CD14-positive monocyte (primary cell): ENCODE measurements around the gene SLC16A13. TPM values are rescaled to one million over a fixed set of nuclear protein-coding genes. Genes with fewer than 3 reads are reported as not detected.

Source experiments
- DNase-seq, 3 donors: peaks; one replicate each; pipeline ENCODE4 v3.0.0-alpha.2; 2011 to 2022
- H2AFZ ChIP-seq: 2 replicates; pipeline ENCODE4 v1.6.0; 2012; ENCODE audit warnings: mild to moderate bottlenecking, low read depth, low read length, inconsistent platforms; ENCODE audit not compliant: insufficient read depth, poor library complexity, severe bottlenecking
- H3K27ac ChIP-seq, 2 donors: 1 replicate in 1 of 2; 2 replicates in 1 of 2; pipeline ENCODE4 v1.5.1; 2012 to 2013; ENCODE audit warnings: low read length in 2 of 2, control low read depth in 1 of 2, inconsistent platforms in 1 of 2, low read depth in 1 of 2, mild to moderate bottlenecking in 1 of 2
- H3K27me3 ChIP-seq, 2 donors: one replicate each; pipeline versions ENCODE4 v1.6.0 to v1.6.1; 2011 to 2013; ENCODE audit warnings: low read length in 2 of 2; ENCODE audit not compliant: control insufficient read depth in 2 of 2, insufficient read depth in 2 of 2
- H3K36me3 ChIP-seq, 2 donors: replicated peaks in 1 of 2; 1 replicate in 1 of 2; 2 replicates in 1 of 2; pipeline versions ENCODE4 v1.5.1 to v1.6.1; 2012 to 2013; ENCODE audit warnings: low read length in 2 of 2, control low read depth in 1 of 2, inconsistent platforms in 1 of 2, mild to moderate bottlenecking in 1 of 2; ENCODE audit not compliant: insufficient read depth in 2 of 2, control insufficient read depth in 1 of 2
- H3K4me1 ChIP-seq, 2 donors: 1 replicate in 1 of 2; 2 replicates in 1 of 2; pipeline versions ENCODE4 v1.5.1 to v1.6.1; 2012 to 2013; ENCODE audit warnings: low read length in 2 of 2, control low read depth in 1 of 2, inconsistent platforms in 1 of 2, mild to moderate bottlenecking in 1 of 2, moderate library complexity in 1 of 2; ENCODE audit not compliant: insufficient read depth in 2 of 2, control insufficient read depth in 1 of 2
- H3K4me2 ChIP-seq: replicated peaks from 2 replicates; pipeline ENCODE3; 2012; ENCODE audit warnings: low read length, moderate library complexity, mild to moderate bottlenecking; ENCODE audit not compliant: poor library complexity, severe bottlenecking; ENCODE audit errors: extremely low read depth
- H3K4me3 ChIP-seq, 3 experiments: fragments of 200-600 bp in 1 of 3; sonication (generic) in 1 of 3; replicated peaks in 1 of 3; 1 replicate in 2 of 3; 2 replicates in 1 of 3; pipeline ENCODE4 v1.5.1; 2011 to 2013; ENCODE audit warnings: low read length in 3 of 3, mild to moderate bottlenecking in 3 of 3, control low read depth in 2 of 3, low read depth in 2 of 3, inconsistent platforms in 1 of 3, moderate library complexity in 1 of 3
- H3K79me2 ChIP-seq: 2 replicates; pipeline ENCODE4 v1.6.0; 2012; ENCODE audit warnings: mild to moderate bottlenecking, control low read depth, inconsistent platforms, low read length, moderate library complexity; ENCODE audit not compliant: insufficient read depth
- H3K9ac ChIP-seq: 2 replicates; pipeline ENCODE4 v1.6.0; 2017; ENCODE audit warnings: low read length, mild to moderate bottlenecking; ENCODE audit not compliant: insufficient read depth, poor library complexity, severe bottlenecking
- H3K9me3 ChIP-seq, 2 donors: replicated peaks in 1 of 2; 1 replicate in 1 of 2; 2 replicates in 1 of 2; pipeline versions ENCODE4 v1.5.1 to v1.6.1; 2012 to 2013; ENCODE audit warnings: low read length in 2 of 2, control low read depth in 1 of 2; ENCODE audit not compliant: control insufficient read depth in 1 of 2, insufficient read depth in 1 of 2
- H4K20me1 ChIP-seq: 2 replicates; pipeline ENCODE4 v1.6.0; 2012; ENCODE audit warnings: mild to moderate bottlenecking, low read length, control low read depth, moderate library complexity; ENCODE audit not compliant: insufficient read depth
- H3K27ac Mint-ChIP-seq, 7 donors: one replicate each; pipeline ENCODE4 v1.8.0; 2020; ENCODE audit warnings: mild to moderate bottlenecking in 7 of 7, mixed read lengths in 7 of 7, moderate library complexity in 6 of 7, inconsistent platforms in 2 of 7
- H3K27me3 Mint-ChIP-seq, 3 donors: one replicate each; pipeline ENCODE4 v1.8.0; 2021 to 2022; ENCODE audit warnings: low read depth in 3 of 3, mild to moderate bottlenecking in 3 of 3, mixed read lengths in 3 of 3, moderate library complexity in 3 of 3, inconsistent platforms in 1 of 3
- H3K36me3 Mint-ChIP-seq, 2 donors: one replicate each; pipeline ENCODE4 v1.8.0; 2020; ENCODE audit warnings: mixed read lengths in 2 of 2, inconsistent platforms in 1 of 2, mild to moderate bottlenecking in 1 of 2
- H3K4me1 Mint-ChIP-seq: one replicate; pipeline ENCODE4 v1.8.0; 2020; ENCODE audit warnings: mild to moderate bottlenecking, mixed read lengths
- H3K4me3 Mint-ChIP-seq, 2 donors: one replicate each; pipeline ENCODE4 v1.8.0; 2020; ENCODE audit warnings: mild to moderate bottlenecking in 2 of 2, mixed read lengths in 2 of 2, moderate library complexity in 1 of 2
- H3K9me3 Mint-ChIP-seq, 7 donors: one replicate each; pipeline ENCODE4 v1.8.0; 2020 to 2022; ENCODE audit warnings: mixed read lengths in 7 of 7, mild to moderate bottlenecking in 6 of 7, moderate library complexity in 6 of 7, inconsistent platforms in 2 of 7
- WGBS: methylation state at CpG from one replicate; pipeline ENCODE4 v1.1.5; 2013; ENCODE audit warnings: missing lambda C conversion rate; ENCODE audit not compliant: insufficient coverage; 5-methylcytosine and 5-hydroxymethylcytosine counted together
- intact Hi-C, 2 donors: fragments of 100-400 bp; cut with micrococcal nuclease; formaldehyde crosslinking; loops; one replicate each; pipeline versions ENCODE4 v1.15.0 to v1.15.1; 2023
- polyA plus RNA-seq, 3 donors: library from polyadenylated mRNA; depleted of rRNA in 1 of 3; unstranded in 2 of 3; stranded (reverse) in 1 of 3; fragments of 300-500 nt in 2 of 3; fragments of >200 nt in 1 of 3; fragmentation: Illumina TruSeq in 2 of 3; gene quantifications; 1 replicate in 2 of 3; 2 replicates in 1 of 3; pipeline ENCODE4 v1.2.3, GENCODE V29; 2012 to 2021
- TF ChIP-seq, protein P1 (sequence below): fragments of 200-600 bp; IDR thresholded peaks from one replicate; pipeline ENCODE4 v1.8.0; 2022; ENCODE audit warnings: antibody characterized with exemption, mild to moderate bottlenecking

SLC16A13 gene
- polyA plus RNA-seq, 3 donors: 0.93 to 3.1 (median 2.2) TPM

DNA sequence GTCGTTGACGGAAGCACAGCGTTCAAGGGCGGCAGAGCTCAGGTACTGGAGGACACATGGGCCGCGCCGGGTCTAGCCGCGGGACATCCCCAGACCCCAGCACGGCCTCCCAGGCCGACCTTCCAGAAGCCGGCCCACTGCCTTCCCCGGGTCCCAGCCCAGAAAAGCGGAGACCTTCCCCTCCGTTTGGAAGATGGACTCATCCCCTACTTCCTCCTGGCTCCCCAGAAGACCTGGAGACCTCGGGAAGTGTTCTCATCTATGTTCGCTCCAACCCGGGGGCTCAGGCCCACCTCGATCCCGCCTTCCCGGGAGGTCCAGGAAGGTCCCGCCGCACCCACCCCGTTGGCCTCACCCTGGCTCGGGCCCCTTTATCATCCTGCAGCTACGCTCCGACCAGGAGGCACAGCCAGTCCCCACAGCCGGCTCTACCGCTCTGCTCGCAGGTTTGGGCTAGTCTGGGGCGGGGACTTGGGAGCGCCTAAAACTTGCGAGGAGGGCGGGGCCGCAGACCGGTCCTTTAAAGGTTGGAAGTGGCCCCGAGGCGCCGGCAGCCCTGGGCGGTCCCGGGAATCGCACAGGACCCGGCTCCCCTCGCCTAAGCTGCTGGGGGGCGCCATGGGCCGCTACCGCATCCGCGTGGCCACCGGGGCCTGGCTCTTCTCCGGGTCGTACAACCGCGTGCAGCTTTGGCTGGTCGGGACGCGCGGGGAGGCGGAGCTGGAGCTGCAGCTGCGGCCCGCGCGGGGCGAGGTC lies 40.1 kb upstream of the SLC16A13 start, which contains the start of gene ALOX12:
Gene ALOX12, plus strand, starts transcription at position 550 of the 756 bp plus-strand sequence. Its CDS starts 69 bp downstream, at position 619.
- H3K4me1 Mint-ChIP-seq: peaks cover 17% of the 10 kb centered on the region
- Histone ChIP-seq H3K4me2 (peak within 1 kb of the TSS; percentile 53), H2AFZ (no peak within 1 kb of the TSS), H3K79me2 (no peaks in the 10 kb centered on the region), H3K9me3 (no peaks in the 10 kb centered on the region), H3K4me3 (peak within 1 kb of the TSS in 1 of 3 experiments; percentile 32), H3K9ac (no peak within 1 kb of the TSS), H4K20me1 (peaks cover 53% of the 10 kb centered on the region), H3K36me3 (peaks cover 29 to 42% of the 10 kb centered on the region in 2 donors), H3K4me1 (peaks cover 0 to 15% of the 10 kb centered on the region in 2 donors), H3K27ac (no peak within 1 kb of the TSS), H3K27me3 (no peaks in the 10 kb centered on the region)
- intact Hi-C loops: loop anchor here in 1 of 2 donors (10.0 kb wide), 1 partner anchor 331 kb away; no protein-coding TSS in a partner anchor
- H3K4me3 Mint-ChIP-seq: peak within 1 kb of the TSS; percentile 34 to 55
- peaks cover 0 to 3% (median 0%) of the 10 kb centered on the region in 7 donors for H3K9me3 Mint-ChIP-seq
- TF ChIP-seq, protein P1, sequence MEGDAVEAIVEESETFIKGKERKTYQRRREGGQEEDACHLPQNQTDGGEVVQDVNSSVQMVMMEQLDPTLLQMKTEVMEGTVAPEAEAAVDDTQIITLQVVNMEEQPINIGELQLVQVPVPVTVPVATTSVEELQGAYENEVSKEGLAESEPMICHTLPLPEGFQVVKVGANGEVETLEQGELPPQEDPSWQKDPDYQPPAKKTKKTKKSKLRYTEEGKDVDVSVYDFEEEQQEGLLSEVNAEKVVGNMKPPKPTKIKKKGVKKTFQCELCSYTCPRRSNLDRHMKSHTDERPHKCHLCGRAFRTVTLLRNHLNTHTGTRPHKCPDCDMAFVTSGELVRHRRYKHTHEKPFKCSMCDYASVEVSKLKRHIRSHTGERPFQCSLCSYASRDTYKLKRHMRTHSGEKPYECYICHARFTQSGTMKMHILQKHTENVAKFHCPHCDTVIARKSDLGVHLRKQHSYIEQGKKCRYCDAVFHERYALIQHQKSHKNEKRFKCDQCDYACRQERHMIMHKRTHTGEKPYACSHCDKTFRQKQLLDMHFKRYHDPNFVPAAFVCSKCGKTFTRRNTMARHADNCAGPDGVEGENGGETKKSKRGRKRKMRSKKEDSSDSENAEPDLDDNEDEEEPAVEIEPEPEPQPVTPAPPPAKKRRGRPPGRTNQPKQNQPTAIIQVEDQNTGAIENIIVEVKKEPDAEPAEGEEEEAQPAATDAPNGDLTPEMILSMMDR: no peak
- H3K36me3 Mint-ChIP-seq: peaks cover 40 to 43% of the 10 kb centered on the region in 2 donors
- peak within 1 kb of the TSS in 1 of 7 donors; percentile 63 for H3K27ac Mint-ChIP-seq
- WGBS: 38% methylated on average over 63 of the region's 64 CpGs
- peaks cover 4 to 11% (median 5%) of the 10 kb centered on the region in 3 donors for H3K27me3 Mint-ChIP-seq
- DNase-seq: no peak

- no peak overlapping the region for H3K27ac Mint-ChIP-seq
- peaks cover 0 to 15% of the 10 kb centered on the region in 2 donors for H3K4me1 ChIP-seq
- H3K4me2 ChIP-seq: peak overlapping the region; percentile 53
- peaks cover 47 to 51% of the 10 kb centered on the region in 2 donors for H3K36me3 Mint-ChIP-seq
- no peak for DNase-seq
- TF ChIP-seq, protein P1: no peak
- H4K20me1 ChIP-seq: peaks cover 60% of the 10 kb centered on the region
- no peaks in the 10 kb centered on the region for H3K79me2 ChIP-seq
- peaks cover 4 to 11% (median 5%) of the 10 kb centered on the region in 3 donors for H3K27me3 Mint-ChIP-seq
- no peak overlapping the region for H2AFZ ChIP-seq
- H3K27me3 ChIP-seq: no peaks in the 10 kb centered on the region
- 80% methylated on average over 58 of the region's 58 CpGs for WGBS
- peak overlapping the region in 1 of 2 donors; percentile 34 for H3K4me3 Mint-ChIP-seq
- intact Hi-C loops: loop anchor here in 1 of 2 donors (10.0 kb wide), 1 partner anchor 332 kb away; no protein-coding TSS in a partner anchor
- no peak overlapping the region for H3K27ac ChIP-seq
- H3K9ac ChIP-seq: no peak overlapping the region
- H3K9me3 ChIP-seq: no peaks in the 10 kb centered on the region
- peak overlapping the region in 1 of 3 experiments; percentile 32 for H3K4me3 ChIP-seq
- H3K9me3 Mint-ChIP-seq: peaks cover 0 to 3% (median 0%) of the 10 kb centered on the region in 7 donors
- peaks cover 17% of the 10 kb centered on the region for H3K4me1 Mint-ChIP-seq
- peaks cover 35 to 50% of the 10 kb centered on the region in 2 donors for H3K36me3 ChIP-seq
Measured at GRCh38 chr17:6996256-6997011, 39.4 kb upstream of the SLC16A13 start.
